Hepatocyte (in vitro differentiated cells): ENCODE results near the gene SLC66A2. TPM values are rescaled to one million over a fixed set of nuclear protein-coding genes. Genes with fewer than 3 reads are reported as not detected.

ENCODE experiments used
- DNase-seq: peaks from one replicate; pipeline ENCODE4 v3.0.0-alpha.2; 2016; ENCODE audit warnings: low spot score
- H2AFZ ChIP-seq: fragments of 200-600 bp; sonication (generic); 2 replicates; pipeline ENCODE4 v1.6.0; 2016; ENCODE audit warnings: antibody characterized with exemption, mild to moderate bottlenecking
- H3K27ac ChIP-seq: fragments of 200-600 bp; sonication (generic); 2 replicates; pipeline ENCODE4 v1.5.1; 2016; ENCODE audit warnings: mild to moderate bottlenecking
- H3K27me3 ChIP-seq: fragments of 200-600 bp; sonication (generic); 2 replicates; pipeline ENCODE4 v1.6.1; 2016
- H3K36me3 ChIP-seq: fragments of 200-600 bp; sonication (generic); replicated peaks from 2 replicates; pipeline ENCODE4 v1.5.1; 2016; ENCODE audit warnings: low read depth; ENCODE audit not compliant: insufficient read depth
- H3K4me1 ChIP-seq: fragments of 200-600 bp; sonication (generic); 2 replicates; pipeline ENCODE4 v1.5.1; 2016; ENCODE audit warnings: mild to moderate bottlenecking, moderate library complexity; ENCODE audit not compliant: insufficient read depth
- H3K4me2 ChIP-seq: fragments of 200-600 bp; sonication (generic); 2 replicates; pipeline ENCODE4 v1.6.0; 2016
- H3K4me3 ChIP-seq: fragments of 200-600 bp; sonication (generic); 2 replicates; pipeline ENCODE4 v1.5.1; 2016; ENCODE audit warnings: mild to moderate bottlenecking
- H3K79me2 ChIP-seq: fragments of 200-600 bp; sonication (generic); 2 replicates; pipeline ENCODE4 v1.6.0; 2017; ENCODE audit warnings: mild to moderate bottlenecking
- H3K9me2 ChIP-seq: fragments of 200-600 bp; sonication (generic); replicated peaks from 2 replicates; pipeline ENCODE4 v1.6.0; 2017; ENCODE audit warnings: mild to moderate bottlenecking; ENCODE audit not compliant: insufficient read depth
- H3K9me3 ChIP-seq: fragments of 200-600 bp; sonication (generic); 2 replicates; pipeline ENCODE4 v1.5.1; 2016; ENCODE audit warnings: low read depth, mild to moderate bottlenecking
- H4K20me1 ChIP-seq: fragments of 200-600 bp; sonication (generic); 2 replicates; pipeline ENCODE4 v1.6.0; 2016; ENCODE audit warnings: mild to moderate bottlenecking; ENCODE audit not compliant: insufficient read depth, poor library complexity, severe bottlenecking
- CTCF ChIP-seq: fragments of 200-600 bp; sonication (generic); IDR thresholded peaks from 2 replicates; pipeline ENCODE4 v1.5.1; 2016; ENCODE audit warnings: antibody characterized with exemption, mild to moderate bottlenecking; ENCODE audit not compliant: poor library complexity
- EZH2 ChIP-seq: fragments of 200-600 bp; sonication (generic); IDR thresholded peaks from 2 replicates; pipeline ENCODE4 v1.6.1; 2016; ENCODE audit warnings: antibody characterized with exemption, mild to moderate bottlenecking, borderline replicate concordance
- EZH2phosphoT487 ChIP-seq: fragments of 200-600 bp; sonication (generic); IDR thresholded peaks from one replicate; pipeline ENCODE4 v1.6.1; 2018; ENCODE audit warnings: antibody characterized with exemption, mild to moderate bottlenecking, low read depth, moderate library complexity; ENCODE audit not compliant: unreplicated experiment, severe bottlenecking
- WGBS: methylation state at CpG from one replicate; pipeline ENCODE4 v1.1.6; 2016; ENCODE audit warnings: low lambda C conversion rate; ENCODE audit errors: missing lambda C conversion rate; 5-methylcytosine and 5-hydroxymethylcytosine counted together
- polyA plus RNA-seq: library from polyadenylated mRNA; unstranded; fragments of >200 nt; fragmentation: Nextera tagmentation; extraction: Ambion mirVana; gene quantifications from 2 replicates; pipeline ENCODE4 v1.2.1, GENCODE V29; 2016
- total RNA-seq: library from RNA; depleted of rRNA; stranded (reverse); fragments of >200 nt; gene quantifications from 2 replicates; pipeline ENCODE4 v1.2.3, GENCODE V29; 2014

Gene SLC66A2
- total and polyA plus RNA-seq, 2 experiments from 2014 or later: 31.1 to 36.5 TPM

DNA sequence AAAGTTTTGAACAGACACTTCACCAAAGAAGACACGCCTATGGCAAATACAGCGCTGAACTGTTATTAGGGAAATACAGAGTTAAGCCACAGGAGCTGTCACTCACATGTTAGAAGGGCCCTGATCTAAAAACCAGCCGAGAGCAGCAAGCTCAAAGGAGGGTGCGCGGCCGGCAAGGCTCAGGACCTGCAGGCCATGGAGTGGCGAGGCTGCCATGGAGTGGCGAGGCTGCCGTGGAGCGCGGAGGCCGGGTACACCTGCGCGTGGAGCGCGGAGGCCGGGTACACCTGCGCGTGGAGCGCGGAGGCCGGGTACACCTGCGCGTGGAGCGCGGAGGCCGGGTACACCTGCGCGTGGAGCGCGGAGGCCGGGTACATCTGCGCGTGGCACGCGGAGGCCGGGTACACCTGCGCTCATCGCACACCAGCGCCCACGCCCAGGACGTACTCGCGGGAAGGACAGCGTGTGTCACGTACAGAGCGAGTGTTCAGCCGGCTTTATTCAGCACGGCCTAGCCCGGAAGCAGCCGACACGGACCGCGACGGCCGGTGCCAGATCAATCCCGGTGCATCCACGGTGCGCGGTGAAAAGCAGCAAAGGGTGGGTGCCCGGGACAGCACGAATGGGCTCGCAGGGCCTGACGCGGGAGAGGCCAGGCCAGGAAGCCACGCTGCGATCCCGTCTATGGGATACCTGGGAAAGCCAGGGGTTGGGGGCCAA lies 68.8 kb downstream of the SLC66A2 start:
- WGBS: 97% methylated on average over 51 of the region's 68 CpGs
- no peaks in the 10 kb centered on the region for H3K36me3 ChIP-seq
- TF ChIP-seq CTCF: no peak
- no peak for TF ChIP-seq EZH2
- no peak for TF ChIP-seq EZH2phosphoT487

DNA sequence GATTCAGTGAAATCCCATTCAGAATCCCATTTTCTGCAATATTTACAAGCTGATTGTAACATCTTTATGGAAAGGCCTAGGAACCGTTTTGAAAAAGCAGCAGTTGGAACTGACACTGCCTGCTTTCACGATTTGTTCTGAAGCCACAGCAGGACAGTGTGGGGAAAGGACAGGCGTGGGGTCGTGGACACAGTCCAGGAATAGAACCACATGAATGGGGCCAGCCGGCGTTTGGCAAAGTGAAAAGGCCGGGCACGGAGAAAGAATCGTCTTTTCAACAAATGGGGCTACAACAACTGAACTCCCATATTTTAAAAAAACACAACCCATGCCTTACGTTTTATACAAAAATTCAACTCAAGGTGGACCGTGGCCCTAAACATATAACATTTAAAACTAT lies 69.8 kb downstream of the SLC66A2 start:
- no peaks in the 10 kb centered on the region for H4K20me1 ChIP-seq
- no peaks in the 10 kb centered on the region for H3K9me3 ChIP-seq
- TF ChIP-seq CTCF (no peak), EZH2phosphoT487 (no peak), EZH2 (no peak)
- no peak for DNase-seq
- no peaks in the 10 kb centered on the region for H3K27me3 ChIP-seq
- no peaks in the 10 kb centered on the region for H3K9me2 ChIP-seq
- H2AFZ ChIP-seq: no peak overlapping the region
- H3K79me2 ChIP-seq: no peaks in the 10 kb centered on the region
- H3K4me3 ChIP-seq: no peak overlapping the region
- WGBS: 92% methylated on average over 11 of the region's 11 CpGs
- no peaks in the 10 kb centered on the region for H3K4me1 ChIP-seq
- no peak overlapping the region for H3K4me2 ChIP-seq
- no peaks in the 10 kb centered on the region for H3K36me3 ChIP-seq
- no peak overlapping the region for H3K27ac ChIP-seq

More for the DNA sequence above, 68.8 kb downstream of the SLC66A2 start:
- H3K4me3 ChIP-seq: no peak overlapping the region
- H3K79me2 ChIP-seq: no peaks in the 10 kb centered on the region
- no peaks in the 10 kb centered on the region for H3K27me3 ChIP-seq
- no peaks in the 10 kb centered on the region for H3K9me2 ChIP-seq
- DNase-seq: no peak
- H3K4me2 ChIP-seq: no peak overlapping the region
- H3K27ac ChIP-seq: no peak overlapping the region
- H4K20me1 ChIP-seq: no peaks in the 10 kb centered on the region
- H3K4me1 ChIP-seq: no peaks in the 10 kb centered on the region
- H2AFZ ChIP-seq: no peak overlapping the region
- H3K9me3 ChIP-seq: no peaks in the 10 kb centered on the region

GRCh38 chr18:79879566-79879965 lies 71.9 kb downstream of the SLC66A2 start:
- no peaks in the 10 kb centered on the region for H4K20me1 ChIP-seq
- no peaks in the 10 kb centered on the region for H3K9me2 ChIP-seq
- H3K4me3 ChIP-seq: no peak overlapping the region
- H3K4me1 ChIP-seq: no peaks in the 10 kb centered on the region
- H3K9me3 ChIP-seq: no peaks in the 10 kb centered on the region
- TF ChIP-seq EZH2phosphoT487 (no peak), CTCF (no peak), EZH2 (no peak)
- DNase-seq: no peak
- H3K36me3 ChIP-seq: no peaks in the 10 kb centered on the region
- no peaks in the 10 kb centered on the region for H3K79me2 ChIP-seq
- no peak overlapping the region for H2AFZ ChIP-seq
- H3K27me3 ChIP-seq: no peaks in the 10 kb centered on the region
- 94% methylated on average over 12 of the region's 12 CpGs for WGBS
- no peak overlapping the region for H3K27ac ChIP-seq
- no peak overlapping the region for H3K4me2 ChIP-seq
